HepG2 (cell line): ENCODE results near the gene CCDC57. TPM values are rescaled to one million over a fixed set of nuclear protein-coding genes. Genes with fewer than 3 reads are reported as not detected.

Experiments
- ASH2L ChIP-seq: fragments of 300-600, 200-600 bp; sonication (generic); IDR thresholded peaks from 2 replicates; pipeline ENCODE4 v1.7.0; 2017; ENCODE audit warnings: low read depth, mild to moderate bottlenecking, moderate library complexity, mixed read lengths, low read length; ENCODE audit not compliant: insufficient read length
- HOXA3 ChIP-seq: sonication (generic); formaldehyde crosslinking; IDR thresholded peaks from 2 replicates; pipeline ENCODE4 v1.5.0; 2020; ENCODE audit warnings: missing genetic modification reagents
- MED1 ChIP-seq: sonication (generic); formaldehyde crosslinking; IDR thresholded peaks from 2 replicates; pipeline ENCODE4 v1.4.0; 2020; ENCODE audit warnings: missing genetic modification reagents
- MIXL1 ChIP-seq: IDR thresholded peaks from 2 replicates; pipeline ENCODE4 v1.6.1; 2016
- NFIC ChIP-seq: IDR thresholded peaks from 2 replicates; pipeline ENCODE4 v1.6.1; 2012; ENCODE audit warnings: mild to moderate bottlenecking, low read length, inconsistent platforms
- PHF20 ChIP-seq: sonication (generic); formaldehyde crosslinking; IDR thresholded peaks from 2 replicates; pipeline ENCODE4 v1.5.0; 2020; ENCODE audit warnings: mild to moderate bottlenecking, missing genetic modification reagents
- RARA ChIP-seq: IDR thresholded peaks from 2 replicates; pipeline ENCODE4 v1.6.1; 2016; ENCODE audit warnings: missing genetic modification reagents, missing compliant biosample characterization
- SALL1 ChIP-seq: sonication (generic); formaldehyde crosslinking; IDR thresholded peaks from 2 replicates; pipeline ENCODE4 v1.8.0; 2022; ENCODE audit warnings: mild to moderate bottlenecking, missing genetic modification reagents
- ZNF225 ChIP-seq: sonication (generic); formaldehyde crosslinking; IDR thresholded peaks from 2 replicates; pipeline ENCODE4 v1.4.0; 2020; ENCODE audit warnings: mild to moderate bottlenecking, missing genetic modification reagents
- ZNF292 ChIP-seq: sonication (generic); formaldehyde crosslinking; IDR thresholded peaks from 2 replicates; pipeline ENCODE4 v1.8.1; 2022; ENCODE audit warnings: mild to moderate bottlenecking, low read depth, missing genetic modification reagents, borderline replicate concordance
- ZNF335 ChIP-seq: sonication (generic); formaldehyde crosslinking; IDR thresholded peaks from 2 replicates; pipeline ENCODE4 v1.4.0; 2020; ENCODE audit warnings: missing genetic modification reagents
- ZNF709 ChIP-seq: sonication (generic); formaldehyde crosslinking; IDR thresholded peaks from 2 replicates; pipeline ENCODE4 v1.5.0; 2020; ENCODE audit warnings: mild to moderate bottlenecking, missing genetic modification reagents
- polyA plus RNA-seq, 8 experiments: library from polyadenylated mRNA; depleted of rRNA in 3 of 8; stranded (reverse) in 7 of 8; unstranded in 1 of 8; fragments of >200 nt; fragmentation: Illumina TruSeq in 4 of 8; extraction: Trizol in 4 of 8; gene quantifications; 2 replicates each; pipeline versions ENCODE4 v1.2.1 to v1.2.3, GENCODE V29; 2011 to 2016; ENCODE audit warnings: low read depth in 4 of 8, missing spikeins in 1 of 8, mixed read lengths in 1 of 8; ENCODE audit not compliant: insufficient read depth in 1 of 8
- total RNA-seq, 5 experiments: library from RNA; depleted of rRNA; stranded (reverse); fragments of >200 nt; fragmentation: Illumina TruSeq; extraction: Trizol; gene quantifications; 2 replicates each; pipeline ENCODE4 v1.2.3, GENCODE V29; 2016; ENCODE audit warnings: low read depth in 1 of 5
- TF ChIP-seq, protein P1 (sequence below): IDR thresholded peaks from 2 replicates; pipeline ENCODE4 v1.6.1; 2016; ENCODE audit warnings: low read depth, control low read depth
- TF ChIP-seq, protein P2 (sequence below): sonication (generic); IDR thresholded peaks from 2 replicates; pipeline ENCODE4 v1.6.1; 2016; ENCODE audit warnings: low read depth, borderline replicate concordance

The CCDC57 gene
- total and polyA plus RNA-seq, 2 of the 13 experiments (the other 11 are each of a cell fraction or from before 2014, with no cell fraction given), result 59.3 to 59.9 TPM

- TF ChIP-seq ZNF292 (CRISPR knock-in tag), result peak; percentile 50; the same call in 1 of the 2 replicates
- peak; percentile 81 for TF ChIP-seq SALL1 (CRISPR knock-in tag)
- peak; percentile 39; the same call in 1 of the 2 replicates for TF ChIP-seq MIXL1 (CRISPR knock-in tag)
- TF ChIP-seq ZNF709, result 0 out of 2 replicates have a peak, but pooled peaks have one; percentile 36
- TF ChIP-seq PHF20 (CRISPR knock-in tag), result 0 out of 2 replicates have a peak, but pooled peaks have one; percentile 35
- TF ChIP-seq ASH2L, result peak; percentile 52
- peak; percentile 81 for TF ChIP-seq MED1
- TF ChIP-seq ZNF225 (CRISPR knock-in tag), result no peak
- peak; percentile 88 for TF ChIP-seq RARA (CRISPR knock-in tag)
- TF ChIP-seq NFIC, result peak; percentile 64; the same call in 1 of the 2 replicates
- TF ChIP-seq, protein P1, sequence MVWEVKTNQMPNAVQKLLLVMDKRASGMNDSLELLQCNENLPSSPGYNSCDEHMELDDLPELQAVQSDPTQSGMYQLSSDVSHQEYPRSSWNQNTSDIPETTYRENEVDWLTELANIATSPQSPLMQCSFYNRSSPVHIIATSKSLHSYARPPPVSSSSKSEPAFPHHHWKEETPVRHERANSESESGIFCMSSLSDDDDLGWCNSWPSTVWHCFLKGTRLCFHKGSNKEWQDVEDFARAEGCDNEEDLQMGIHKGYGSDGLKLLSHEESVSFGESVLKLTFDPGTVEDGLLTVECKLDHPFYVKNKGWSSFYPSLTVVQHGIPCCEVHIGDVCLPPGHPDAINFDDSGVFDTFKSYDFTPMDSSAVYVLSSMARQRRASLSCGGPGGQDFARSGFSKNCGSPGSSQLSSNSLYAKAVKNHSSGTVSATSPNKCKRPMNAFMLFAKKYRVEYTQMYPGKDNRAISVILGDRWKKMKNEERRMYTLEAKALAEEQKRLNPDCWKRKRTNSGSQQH (CRISPR knock-in tag), result peak; percentile 70; the same call in 1 of the 2 replicates
- TF ChIP-seq ZNF335 (CRISPR knock-in tag), result no peak
- TF ChIP-seq, protein P2, sequence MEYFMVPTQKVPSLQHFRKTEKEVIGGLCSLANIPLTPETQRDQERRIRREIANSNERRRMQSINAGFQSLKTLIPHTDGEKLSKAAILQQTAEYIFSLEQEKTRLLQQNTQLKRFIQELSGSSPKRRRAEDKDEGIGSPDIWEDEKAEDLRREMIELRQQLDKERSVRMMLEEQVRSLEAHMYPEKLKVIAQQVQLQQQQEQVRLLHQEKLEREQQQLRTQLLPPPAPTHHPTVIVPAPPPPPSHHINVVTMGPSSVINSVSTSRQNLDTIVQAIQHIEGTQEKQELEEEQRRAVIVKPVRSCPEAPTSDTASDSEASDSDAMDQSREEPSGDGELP, result peak; percentile 52; the same call in 1 of the 2 replicates
- peak; percentile 53 for TF ChIP-seq HOXA3 (CRISPR knock-in tag)
These were observed 95.2 kb downstream of the CCDC57 start (continued) for GRCh38 chr17:82117139-82118090.
